Measurements from ENCODE around the gene ITGA3. TPM values are rescaled to one million over a fixed set of nuclear protein-coding genes. Genes with fewer than 3 reads are reported as not detected.
"Not testable (repeated sequence)": the region's sequence is repeated elsewhere in the genome, so short reads cannot be mapped to it uniquely, and the experiment has no call there.

ITGA3 gene
- total RNA-seq, 1 donor from 2014 or later, result 211 TPM

DNA sequence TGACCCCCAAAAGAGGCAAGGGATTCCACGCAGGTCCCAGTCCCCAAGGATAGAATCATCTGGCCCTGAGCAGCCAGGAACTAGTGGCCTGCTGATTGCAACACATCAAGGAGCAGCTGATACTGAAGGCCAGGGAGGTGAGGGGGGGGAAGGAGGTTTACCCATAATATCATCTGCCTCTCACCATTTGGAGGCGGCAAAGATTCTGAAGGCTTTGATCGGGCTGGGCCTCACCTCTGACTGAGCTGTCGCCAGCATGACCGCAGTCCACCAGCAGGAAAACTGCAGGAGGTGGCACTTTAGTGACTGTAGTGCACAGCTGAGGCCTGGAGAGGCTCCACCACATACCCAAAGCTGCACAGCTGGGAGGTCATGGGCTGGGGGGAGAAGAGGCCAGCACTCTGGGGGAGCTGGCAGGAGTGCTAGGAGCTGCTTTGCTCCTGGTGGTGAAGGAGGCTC is 20.5 kb upstream of the ITGA3 start:
- DNase-seq (ENCODE audit: low spot score), result peak; percentile 40

DNA sequence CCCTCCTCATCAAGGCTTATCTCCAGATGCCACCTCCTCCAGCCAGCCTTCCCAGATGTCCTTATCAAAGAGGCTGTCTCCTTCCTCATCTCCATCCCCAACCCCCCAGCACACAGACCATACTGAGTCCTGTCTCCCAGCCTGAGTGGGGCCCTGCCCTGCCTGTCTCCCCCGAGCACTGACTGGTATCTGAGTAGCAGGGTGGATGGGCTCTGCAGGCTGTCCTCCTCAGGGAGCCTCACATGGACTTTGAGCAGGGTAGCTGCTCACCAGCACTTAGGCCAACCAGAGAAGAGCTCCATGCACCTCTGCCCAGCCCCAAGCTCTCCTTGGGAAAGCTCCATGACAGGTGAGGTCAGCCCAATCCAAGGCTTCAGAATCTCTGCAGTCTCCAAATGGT is 20.0 kb upstream of the ITGA3 start:
- DNase-seq (ENCODE audit: low spot score), result no peak

DNA sequence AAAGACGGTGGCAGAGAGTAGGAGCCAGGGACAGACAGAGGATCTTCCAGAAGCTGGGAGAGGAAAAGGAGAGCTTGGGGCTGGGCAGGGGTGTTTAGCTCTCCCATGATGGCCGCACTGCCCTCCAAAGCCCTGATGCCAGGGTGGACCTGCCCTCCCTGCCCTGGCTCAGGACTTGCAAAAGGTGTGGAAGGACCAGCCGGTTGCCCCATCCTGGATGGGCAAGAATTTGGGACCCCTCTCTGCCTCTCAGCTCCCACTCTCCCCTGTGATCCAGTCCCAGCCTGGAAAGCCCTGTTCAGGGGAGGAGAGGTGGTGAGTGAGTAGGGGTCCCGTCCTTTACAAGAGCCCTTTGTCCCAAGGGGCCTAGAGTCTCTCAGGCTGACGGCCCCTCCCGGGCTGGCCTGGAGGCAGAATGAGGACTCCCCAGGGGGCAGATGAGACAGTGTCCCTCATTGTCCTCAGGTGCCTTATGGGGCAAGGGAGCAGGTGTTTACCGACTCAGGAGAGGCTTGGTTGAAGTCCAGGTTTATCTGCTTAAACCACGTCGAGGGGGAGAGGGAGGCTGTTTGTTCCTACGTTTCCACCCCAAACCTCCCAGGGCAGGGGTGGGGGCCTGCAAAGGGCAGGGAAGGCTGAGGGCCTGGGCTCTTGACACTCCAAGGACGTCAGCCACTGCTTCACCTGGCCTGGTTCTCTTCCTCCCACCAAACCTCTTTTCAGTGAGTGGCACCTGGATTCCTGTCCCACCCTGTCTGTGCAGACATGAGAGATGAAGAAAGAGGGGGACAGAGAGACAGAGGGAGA is 19.3 kb upstream of the ITGA3 start:
- peak; percentile 41 for DNase-seq (ENCODE audit: low spot score)

DNA sequence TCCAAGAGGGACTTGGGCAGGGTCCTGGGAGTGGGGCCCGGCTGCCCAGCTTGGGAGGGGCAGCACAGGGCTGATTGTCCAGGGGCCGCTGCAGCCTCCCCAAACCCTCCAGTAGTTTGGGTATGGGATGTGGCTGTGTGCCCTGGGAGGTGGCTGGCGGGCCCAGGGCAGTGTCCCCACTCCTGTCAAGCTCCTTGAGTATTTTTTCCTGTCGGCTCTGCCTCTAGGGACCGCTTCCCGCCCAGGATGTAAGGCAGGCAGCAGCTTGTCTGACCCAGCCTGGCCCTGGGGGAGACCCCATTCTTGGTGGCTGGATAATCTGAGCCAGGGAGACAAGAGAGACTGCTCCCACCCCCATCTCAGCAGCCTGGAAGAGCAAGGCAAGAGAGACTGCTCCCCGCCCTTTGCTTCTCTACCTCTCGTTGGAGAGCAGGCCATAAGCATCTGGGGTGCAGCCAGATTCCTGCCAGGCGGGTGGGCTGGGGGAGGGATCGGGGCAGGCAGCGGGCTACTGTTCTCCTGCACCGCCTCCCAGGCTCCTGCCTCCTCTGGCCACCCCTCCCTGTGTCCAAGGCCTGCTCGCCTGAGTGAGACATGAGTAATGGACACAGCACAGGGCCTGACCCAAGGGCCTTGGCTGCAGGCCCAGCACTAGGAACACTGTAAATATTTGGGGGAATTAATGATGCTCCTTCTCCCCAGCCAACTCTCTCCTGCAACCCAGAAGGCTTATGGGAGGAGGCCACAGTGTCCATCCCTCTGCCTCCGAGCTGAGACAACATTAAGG is 18.4 kb upstream of the ITGA3 start:
- DNase-seq (ENCODE audit: low spot score), result peak; percentile 66

DNA sequence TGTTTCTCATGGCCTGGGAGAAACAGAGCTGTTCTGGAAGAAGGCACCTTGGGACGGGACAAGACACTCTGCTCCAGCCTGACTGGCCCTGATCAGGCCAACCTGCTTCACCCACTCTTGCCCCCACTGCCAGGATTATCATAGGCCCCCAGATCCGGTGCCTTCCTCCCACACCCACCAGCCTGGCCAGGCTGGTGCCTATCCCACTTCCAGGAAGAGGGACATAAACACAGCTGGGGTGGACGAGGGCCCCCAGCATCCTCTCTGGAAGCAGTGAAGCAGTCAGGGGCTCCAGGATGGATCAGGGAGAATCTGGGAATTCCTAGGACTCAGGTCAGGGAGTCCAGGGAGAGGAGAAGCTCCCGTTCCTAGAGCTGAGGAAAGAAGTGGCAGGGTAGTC is 16.9 kb upstream of the ITGA3 start:
- no peak for DNase-seq (ENCODE audit: low spot score)

DNA sequence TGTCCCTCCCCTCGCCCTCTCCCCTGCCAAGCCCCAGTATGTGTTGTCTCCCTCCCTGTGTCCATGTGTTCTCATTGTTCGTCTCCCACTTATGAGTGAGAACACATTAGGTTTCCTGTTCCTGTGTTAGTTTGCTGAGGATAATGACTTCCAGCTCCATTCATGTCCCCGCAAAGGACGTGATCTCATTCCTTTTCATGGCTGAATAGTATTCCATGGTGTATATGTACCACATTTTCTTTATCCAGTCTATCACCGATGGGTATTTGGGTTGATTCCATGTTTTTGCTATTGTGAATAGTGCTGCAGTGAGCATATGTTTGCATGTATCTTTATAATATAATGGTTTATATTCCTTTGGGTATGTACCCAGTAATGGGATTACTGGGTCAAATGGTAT is 15.4 kb upstream of the ITGA3 start:
- not testable (repeated sequence) for DNase-seq (ENCODE audit: low spot score)

DNA sequence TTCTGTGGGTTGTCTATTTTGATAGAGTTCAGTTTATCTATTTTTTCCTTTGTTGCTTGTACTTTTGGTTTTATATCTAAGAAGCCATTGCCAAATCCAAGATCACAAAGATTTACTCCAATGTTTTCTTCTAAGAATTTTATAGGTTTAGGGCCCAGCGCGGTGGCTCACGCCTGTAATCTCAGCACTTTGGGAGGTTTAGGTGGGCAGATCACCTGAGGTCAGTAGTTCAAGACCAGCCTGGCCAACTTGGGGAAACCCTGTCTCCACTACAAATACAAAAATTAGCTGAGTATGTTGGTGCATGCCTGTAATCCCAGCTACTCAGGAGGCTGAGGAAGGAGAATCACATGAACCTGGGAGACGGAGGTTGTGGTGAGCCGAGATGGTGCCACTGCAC is 13.7 kb upstream of the ITGA3 start:
- no peak for DNase-seq (ENCODE audit: low spot score)

DNA sequence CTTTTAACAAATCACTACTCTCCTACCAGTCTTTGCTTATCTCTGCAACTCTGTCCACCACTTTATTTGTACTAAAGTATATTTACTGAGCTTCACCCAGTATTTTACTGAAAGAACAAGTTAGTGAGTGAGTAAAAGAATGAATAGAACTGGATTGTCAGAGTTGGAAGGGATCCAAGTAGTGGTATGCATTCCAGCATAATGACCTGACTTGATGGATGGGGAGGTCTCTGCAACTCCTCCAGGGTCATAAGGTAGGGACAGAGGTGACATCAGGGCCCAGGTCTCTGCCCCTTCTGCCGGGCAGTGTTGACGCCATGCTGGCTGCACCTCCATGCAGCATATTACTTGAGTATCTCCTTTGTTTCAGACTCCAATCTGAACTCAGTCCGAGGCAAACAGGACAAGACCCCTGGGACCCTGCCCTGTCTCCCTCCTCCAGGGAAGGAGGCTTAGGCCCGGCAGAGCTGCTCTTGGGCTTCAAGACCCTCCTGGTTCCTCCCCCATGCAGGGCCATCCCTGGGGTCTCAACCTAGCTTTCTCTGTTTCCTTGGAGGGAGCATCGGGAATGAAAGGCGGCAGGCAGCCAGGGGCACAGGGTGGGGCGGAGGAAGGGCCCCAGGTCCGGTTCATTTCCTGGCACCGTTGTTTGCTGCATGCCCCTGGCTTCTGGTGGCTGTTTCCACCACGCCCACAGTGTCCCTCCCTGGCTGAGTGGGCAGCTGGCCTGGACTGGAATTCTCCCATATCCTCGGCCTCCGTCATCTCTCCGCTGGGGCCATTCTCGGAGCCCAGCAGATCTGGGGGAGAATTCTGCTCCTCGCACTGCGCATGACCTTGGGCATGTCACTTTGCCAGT is 12.4 kb upstream of the ITGA3 start:
- DNase-seq (ENCODE audit: low spot score), result no peak

DNA sequence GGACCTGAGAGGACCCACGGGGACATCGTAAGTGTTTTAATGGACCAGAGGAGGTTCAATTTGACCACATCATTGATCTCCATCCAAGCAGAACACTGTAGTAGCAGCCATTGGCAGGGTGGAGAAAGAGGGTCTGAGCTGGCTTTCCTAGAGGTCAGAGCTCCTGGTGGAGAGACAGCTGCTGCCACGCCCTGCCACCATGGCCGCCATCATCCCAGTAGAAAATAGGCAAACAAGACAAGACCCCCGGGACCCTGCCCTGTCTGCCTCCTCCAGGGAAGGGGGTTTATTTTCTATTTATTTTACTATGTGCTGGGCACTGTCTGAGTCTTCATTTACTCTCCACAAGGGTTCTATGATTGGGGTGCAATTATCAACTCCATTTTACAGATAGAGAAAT is 11.4 kb upstream of the ITGA3 start:
- no peak for DNase-seq (ENCODE audit: low spot score)

DNA sequence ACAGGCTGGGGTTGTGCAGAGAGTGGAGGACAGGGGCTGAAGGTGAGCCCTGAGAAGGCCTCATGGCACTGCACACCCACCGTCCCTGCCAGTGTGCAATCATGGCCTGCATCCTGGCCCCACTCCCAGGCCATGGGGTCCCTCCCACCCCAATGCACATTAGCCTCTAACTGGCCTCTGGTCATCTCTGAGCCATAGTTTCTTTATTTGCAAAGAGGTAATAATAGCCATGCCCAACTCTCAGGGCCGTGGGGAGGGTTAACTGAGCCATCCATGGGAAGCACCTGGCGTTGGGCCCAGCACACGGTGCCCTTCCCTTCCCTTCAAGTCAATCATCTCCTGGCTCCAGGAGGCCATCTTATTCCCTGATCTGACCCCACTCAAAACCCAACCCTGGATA is 10.8 kb upstream of the ITGA3 start:
- DNase-seq (ENCODE audit: low spot score), result no peak

DNA sequence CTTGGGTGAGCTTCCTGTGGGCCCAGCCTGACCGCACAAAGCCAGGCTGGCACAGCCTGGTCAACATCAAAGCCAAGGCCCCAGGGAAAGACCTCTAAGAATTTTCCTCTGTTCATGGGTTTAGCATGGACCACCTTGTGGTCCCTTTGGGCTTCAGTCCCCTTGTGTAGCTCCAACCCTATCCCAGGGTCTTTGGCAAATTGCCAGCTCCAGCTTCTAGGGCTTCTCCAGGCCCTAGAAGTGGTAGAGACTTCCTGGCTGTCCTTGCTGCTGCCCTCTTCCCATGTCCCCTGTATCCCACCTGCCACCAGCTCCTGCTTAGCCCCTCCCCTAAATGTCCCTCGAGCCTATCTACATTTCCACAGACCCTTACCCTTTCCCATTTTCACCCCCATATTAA is 9.7 kb upstream of the ITGA3 start:
- DNase-seq (ENCODE audit: low spot score), result no peak

DNA sequence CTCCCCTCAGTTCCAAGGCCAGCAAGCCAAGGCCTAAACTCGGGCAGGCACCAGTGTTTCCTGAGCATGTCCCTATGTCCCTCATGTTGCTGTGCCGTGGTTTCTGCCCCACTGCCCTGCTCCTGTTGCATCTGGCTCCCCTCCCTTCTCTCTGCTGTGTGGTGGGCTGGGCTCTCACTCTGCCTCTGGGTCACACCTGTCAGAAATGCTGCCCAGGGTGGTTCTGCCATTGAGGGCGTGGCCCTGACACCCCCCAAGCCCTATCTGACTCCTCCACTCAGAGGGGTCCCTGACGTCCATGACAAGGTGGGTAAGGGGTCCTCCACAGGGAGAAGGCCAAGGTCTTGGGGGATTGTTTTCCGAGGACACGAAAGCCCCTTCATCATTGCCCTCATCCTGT is 9.2 kb upstream of the ITGA3 start:
- no peak for DNase-seq (ENCODE audit: low spot score)

DNA sequence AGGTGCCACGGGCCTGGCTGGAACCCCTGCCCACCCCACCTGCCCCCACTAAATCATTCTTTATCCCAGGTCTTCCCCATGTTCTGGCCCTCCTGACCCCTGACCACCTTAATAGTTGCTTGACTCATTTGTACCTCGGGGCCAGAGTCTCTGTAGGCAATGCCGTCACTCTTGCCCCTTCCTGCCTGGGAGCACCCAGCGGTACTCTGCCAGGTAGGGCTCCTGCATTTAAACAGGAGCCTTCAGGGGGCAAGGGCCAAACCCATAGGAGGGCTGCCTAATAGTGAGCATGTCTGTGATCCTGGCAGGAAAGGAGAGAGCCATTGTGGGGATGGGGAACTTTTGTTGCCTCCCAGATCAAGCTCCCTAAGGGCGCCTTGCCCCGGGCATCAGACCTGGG is 8.8 kb upstream of the ITGA3 start:
- DNase-seq (ENCODE audit: low spot score), result no peak

DNA sequence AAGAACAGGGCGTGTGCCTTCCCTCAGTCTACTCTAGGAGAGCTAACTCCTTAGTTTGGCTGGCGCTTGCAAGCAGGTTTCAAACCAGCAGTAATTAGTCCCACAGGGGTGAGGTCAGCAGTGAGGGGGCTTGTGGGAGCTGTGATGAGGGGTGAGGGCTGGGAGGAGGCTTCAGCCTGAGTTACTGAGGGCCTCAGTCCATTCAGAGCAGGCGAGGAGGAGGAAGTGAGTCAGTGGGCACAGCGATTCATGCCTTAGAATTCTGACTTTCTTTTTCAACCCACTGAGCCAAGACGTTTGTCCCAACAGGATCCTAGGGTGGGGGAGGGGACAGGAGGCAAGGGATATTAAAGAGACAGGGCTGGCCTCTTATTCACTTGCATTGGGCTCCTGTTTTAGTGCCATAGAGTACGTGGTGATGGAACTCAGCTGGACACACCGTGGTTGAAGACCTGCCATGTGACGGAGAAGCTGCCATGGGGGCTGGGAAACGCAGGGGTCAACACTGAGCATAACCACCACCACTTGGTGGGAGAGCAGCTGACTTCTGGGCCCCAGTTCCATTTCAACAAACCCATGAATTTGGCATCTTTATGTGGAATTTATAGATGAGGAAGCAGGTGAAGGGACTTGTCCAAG is 8.3 kb upstream of the ITGA3 start:
- DNase-seq (ENCODE audit: low spot score), result no peak

DNA sequence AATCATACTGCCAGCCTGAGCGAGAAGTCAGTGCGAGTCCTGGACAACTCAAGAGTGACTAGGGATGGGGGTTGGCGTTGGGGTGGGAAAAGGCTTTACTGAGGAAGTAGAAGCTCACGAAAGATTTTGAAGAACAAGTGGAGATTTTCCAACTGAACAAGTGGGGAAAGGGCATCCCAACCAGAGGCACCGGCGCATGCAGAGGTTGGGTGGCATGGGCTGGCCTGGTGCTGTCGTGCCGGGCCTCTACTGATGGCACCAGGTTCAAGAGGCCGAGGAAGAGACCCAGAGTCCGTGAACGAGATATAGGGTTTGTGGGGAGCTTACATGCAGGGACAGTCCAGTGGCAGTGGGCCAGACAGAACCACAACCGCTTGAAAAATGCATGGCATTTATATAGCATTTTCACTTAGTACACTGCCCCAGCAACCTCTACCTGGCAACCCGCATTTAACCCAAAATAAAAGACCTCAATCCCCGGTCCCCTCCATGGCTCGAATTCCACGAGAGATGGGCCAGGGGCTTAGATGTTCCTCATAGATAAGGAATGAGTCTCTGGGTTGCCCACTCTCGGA is 7.7 kb upstream of the ITGA3 start:
- DNase-seq (ENCODE audit: low spot score), result no peak

DNA sequence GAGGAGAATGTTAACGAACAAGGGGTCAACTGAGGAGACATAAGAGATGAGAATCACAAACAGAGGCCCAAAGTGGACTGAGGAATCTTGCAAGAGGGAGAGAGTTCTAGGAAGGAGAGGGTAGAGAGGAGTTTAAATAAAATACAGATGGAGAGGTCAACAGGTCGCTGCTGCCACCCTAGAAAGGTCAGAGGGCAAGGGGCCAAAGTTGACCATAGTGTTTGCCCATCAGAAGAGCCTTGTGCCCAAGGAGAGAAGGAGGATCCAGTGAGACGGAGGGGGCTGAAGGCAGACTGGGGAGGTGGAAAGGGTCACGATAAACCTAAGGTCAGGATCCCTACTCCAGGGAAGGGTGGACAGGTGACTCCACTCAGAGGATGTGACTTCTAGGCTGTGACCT is 6.9 kb upstream of the ITGA3 start:
- no peak for DNase-seq (ENCODE audit: low spot score)

DNA sequence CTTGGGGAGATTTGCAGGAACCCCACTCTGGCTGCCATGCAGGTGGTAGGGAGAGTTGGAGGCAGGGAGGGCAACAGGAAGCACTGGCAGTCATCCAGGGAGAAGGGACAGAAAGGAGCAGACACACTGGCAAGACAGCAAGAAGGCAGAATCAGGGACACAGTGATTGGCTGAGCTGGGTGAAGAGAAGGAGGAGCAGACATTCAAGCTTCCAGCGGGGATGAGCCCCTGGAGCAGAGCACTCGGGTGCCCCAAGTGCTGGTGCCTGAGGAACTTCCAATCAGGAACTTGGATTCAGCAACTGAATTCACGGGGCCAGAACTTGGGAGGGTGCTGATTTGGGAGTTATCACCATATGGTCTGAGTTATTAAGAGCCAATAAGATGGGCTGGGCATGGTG is 6.3 kb upstream of the ITGA3 start:
- DNase-seq (ENCODE audit: low spot score), result no peak

DNA sequence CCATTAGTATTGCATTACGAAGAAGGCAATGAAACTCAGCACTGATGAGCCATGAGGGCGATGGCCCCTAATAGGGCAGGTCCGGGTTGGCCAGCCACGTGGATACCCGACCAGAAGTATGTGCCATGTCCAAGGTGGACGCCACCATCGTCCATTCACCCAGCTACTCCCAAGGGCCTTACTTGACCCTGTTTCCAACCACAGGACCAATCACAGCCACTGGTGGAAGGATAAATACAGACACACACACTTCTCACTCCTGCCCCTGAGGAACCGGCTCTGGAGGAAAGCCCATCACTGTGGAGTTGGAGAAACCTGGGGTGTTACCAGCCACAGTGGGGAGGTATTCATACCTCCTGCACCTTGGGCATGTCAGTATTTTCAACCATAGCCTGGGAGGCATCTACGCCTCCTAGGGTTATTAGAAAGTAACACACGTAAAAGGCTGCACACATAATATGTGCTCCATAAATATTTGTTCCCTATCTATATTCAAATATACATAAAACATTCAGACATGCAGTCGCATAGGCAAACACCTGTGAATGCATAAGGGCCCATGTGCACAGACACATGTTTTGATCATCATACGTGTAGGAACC is 5.4 kb upstream of the ITGA3 start:
- no peak for DNase-seq (ENCODE audit: low spot score)

DNA sequence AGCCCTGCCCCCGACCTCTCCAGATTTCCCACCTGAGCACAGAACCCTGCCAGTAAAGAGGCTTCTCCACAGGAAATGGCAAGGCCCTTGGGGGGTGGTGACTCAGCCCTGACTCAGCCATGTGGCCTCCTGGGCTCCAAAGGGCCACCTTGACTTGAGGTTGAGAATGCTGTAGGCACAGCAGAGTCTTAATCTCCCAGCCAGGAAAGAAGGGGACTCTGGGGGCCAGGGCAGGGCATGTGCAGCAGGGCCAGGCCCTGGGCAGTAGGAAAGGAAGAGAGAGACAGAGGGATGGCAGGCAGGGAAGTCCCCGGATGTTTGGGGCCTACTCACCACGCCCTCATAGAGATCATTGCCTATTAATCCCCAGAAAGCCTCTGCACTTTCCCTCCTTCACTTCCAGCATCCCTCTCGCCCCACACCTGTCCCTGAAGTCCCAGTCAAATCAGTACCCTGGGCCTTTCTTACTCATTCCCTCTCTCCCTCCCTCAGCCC is 4.8 kb upstream of the ITGA3 start:
- DNase-seq (ENCODE audit: low spot score), result no peak

DNA sequence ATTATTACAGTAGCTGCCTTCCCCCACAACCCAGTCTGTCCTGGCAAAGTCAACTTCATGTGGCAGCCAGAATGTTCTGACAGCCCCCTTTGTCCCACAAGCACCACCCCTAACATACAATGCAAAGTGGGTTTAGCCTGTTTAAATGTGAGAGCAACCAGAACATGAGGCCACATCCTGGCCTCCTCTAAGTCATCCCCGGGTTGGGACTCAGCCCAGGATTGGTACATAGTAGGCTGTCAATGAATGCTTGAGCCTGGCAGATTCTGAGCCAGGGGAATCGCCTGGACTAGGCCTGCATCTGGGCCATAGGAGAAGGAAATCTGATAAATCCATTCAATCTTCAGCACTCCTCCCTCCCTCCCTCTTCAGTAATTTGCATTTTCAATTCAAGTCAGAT is 4.3 kb upstream of the ITGA3 start:
- no peak for DNase-seq (ENCODE audit: low spot score)

Measured in ureter (tissue), 1 donor.